GM06990 (cell line): ENCODE data around the gene AGMO.

Source experiments
- DNase-seq: peaks from one replicate; pipeline ENCODE4 v3.0.0-alpha.2; 2011; ENCODE audit not compliant: insufficient read length; ENCODE audit errors: extremely low read depth
- H3K27me3 ChIP-seq: replicated peaks from 2 replicates; pipeline ENCODE4 v1.6.0; 2011; ENCODE audit warnings: low read length; ENCODE audit not compliant: control insufficient read depth, insufficient read depth
- H3K36me3 ChIP-seq: 2 replicates; pipeline ENCODE4 v1.5.1; 2011; ENCODE audit warnings: low read length; ENCODE audit not compliant: control insufficient read depth, insufficient read depth
- H3K4me3 ChIP-seq: replicated peaks from 2 replicates; pipeline ENCODE4 v1.5.1; 2011; ENCODE audit warnings: low read depth, mild to moderate bottlenecking, control low read depth, low read length
- TF ChIP-seq, protein P1 (sequence below): IDR thresholded peaks from 2 replicates; pipeline ENCODE4 v1.5.1; 2011; ENCODE audit warnings: low read length, control low read depth, mild to moderate bottlenecking, inconsistent platforms; ENCODE audit not compliant: insufficient read depth, poor library complexity, severe bottlenecking

The AGMO gene

GRCh38 chr7:15489383-15489782, 72.4 kb downstream of the AGMO start:
- DNase-seq, result no peak
- TF ChIP-seq, protein P1, sequence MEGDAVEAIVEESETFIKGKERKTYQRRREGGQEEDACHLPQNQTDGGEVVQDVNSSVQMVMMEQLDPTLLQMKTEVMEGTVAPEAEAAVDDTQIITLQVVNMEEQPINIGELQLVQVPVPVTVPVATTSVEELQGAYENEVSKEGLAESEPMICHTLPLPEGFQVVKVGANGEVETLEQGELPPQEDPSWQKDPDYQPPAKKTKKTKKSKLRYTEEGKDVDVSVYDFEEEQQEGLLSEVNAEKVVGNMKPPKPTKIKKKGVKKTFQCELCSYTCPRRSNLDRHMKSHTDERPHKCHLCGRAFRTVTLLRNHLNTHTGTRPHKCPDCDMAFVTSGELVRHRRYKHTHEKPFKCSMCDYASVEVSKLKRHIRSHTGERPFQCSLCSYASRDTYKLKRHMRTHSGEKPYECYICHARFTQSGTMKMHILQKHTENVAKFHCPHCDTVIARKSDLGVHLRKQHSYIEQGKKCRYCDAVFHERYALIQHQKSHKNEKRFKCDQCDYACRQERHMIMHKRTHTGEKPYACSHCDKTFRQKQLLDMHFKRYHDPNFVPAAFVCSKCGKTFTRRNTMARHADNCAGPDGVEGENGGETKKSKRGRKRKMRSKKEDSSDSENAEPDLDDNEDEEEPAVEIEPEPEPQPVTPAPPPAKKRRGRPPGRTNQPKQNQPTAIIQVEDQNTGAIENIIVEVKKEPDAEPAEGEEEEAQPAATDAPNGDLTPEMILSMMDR, result no peak
- Histone ChIP-seq H3K27me3 (no peaks in the 10 kb centered on the region), H3K36me3 (no peaks in the 10 kb centered on the region), H3K4me3 (no peak overlapping the region)

DNA sequence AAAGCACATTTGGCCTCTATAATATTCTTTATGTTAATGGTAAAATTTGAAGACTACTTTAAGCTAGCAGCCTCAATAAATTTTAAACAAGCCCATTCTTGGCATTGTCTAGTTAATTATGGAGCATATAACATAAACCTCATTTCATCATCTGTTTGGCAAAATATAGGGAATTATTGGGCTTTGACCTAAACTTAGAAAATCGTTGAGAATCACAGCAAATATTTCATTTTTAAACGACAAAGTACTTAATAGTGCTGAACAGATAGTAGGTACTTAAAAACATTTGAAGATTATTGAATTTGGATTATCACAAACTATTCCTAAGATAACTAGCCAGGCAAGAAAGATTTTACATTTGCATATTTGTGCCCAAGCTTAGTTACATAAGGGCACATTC, 73.4 kb downstream of the AGMO start:
- TF ChIP-seq, protein P1, result no peak
- Histone ChIP-seq H3K27me3 (no peaks in the 10 kb centered on the region), H3K36me3 (no peaks in the 10 kb centered on the region), H3K4me3 (no peak overlapping the region)
- DNase-seq, result no peak

GRCh38 chr7:15487896-15488295, 73.9 kb downstream of the AGMO start:
- Histone ChIP-seq H3K27me3 (no peaks in the 10 kb centered on the region), H3K4me3 (no peak overlapping the region)
- TF ChIP-seq, protein P1, result no peak

DNA sequence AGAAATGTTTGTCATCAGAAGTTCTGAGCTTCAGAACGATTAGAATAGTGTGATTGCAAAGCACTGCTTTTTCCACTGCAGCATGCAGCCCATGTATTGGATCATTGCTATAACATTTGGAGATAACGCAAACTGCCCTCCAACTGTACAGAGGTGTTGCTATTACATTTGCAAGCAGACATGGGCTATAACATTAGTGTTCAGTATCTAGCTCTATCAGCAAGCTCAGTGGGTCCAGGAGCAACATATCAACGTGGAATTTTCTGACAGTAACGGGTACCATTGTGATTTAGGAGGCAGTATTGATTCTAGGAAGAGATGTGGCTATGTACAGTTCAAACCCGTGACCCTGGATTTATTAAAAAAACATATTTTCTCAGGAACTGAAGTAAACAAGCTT, 75.8 kb downstream of the AGMO start:
- Histone ChIP-seq H3K27me3 (no peaks in the 10 kb centered on the region), H3K4me3 (no peak overlapping the region), H3K36me3 (no peaks in the 10 kb centered on the region)
- DNase-seq, result no peak
- TF ChIP-seq, protein P1, result no peak

More at GRCh38 chr7:15487896-15488295, 73.9 kb downstream of the AGMO start:
- H3K36me3 ChIP-seq, result no peaks in the 10 kb centered on the region
- no peak for DNase-seq

DNA sequence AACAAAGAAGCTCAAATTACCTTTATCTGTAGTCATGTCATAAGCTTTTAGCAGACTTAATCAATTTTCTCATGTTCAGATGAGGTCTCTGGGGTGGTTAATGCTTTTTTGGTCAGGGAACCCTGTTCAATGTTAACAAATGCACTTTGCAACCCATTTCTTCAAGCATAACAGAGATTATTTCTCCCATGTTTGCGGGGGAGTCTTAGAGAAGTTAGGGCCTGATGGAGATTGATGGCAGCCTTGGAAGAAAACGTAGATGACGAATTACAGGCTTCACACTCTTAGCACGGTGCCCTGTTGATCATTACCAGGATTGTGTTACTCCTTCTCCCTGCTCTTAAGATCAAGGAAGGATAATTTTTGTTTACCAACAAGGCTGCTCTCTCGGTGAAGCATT, 76.4 kb downstream of the AGMO start:
- Histone ChIP-seq H3K4me3 (no peak overlapping the region), H3K27me3 (no peaks in the 10 kb centered on the region), H3K36me3 (no peaks in the 10 kb centered on the region)
- no peak for DNase-seq
- TF ChIP-seq, protein P1, result no peak

DNA sequence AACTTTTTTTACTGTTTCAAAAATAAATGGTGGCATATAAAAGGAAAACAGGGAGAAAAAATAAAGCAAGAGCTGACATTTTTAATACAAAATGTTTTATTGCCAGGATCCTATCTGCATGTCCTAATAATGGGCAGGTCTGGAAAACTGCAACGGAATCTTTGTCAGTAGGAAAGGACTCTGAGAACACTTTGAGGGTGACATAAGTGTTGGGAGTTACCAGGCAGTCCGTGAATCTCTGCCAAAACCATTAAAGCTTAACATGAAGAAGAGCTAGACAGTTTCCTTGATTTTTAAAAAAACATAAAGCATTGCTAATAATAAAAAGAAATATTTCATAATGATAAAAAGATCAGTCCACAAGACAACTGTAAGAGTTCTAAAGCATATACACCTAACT, 80.7 kb downstream of the AGMO start:
- Histone ChIP-seq H3K27me3 (no peaks in the 10 kb centered on the region), H3K36me3 (no peaks in the 10 kb centered on the region), H3K4me3 (no peak overlapping the region)
- TF ChIP-seq, protein P1, result no peak
- no peak for DNase-seq
